Brain microvascular endothelial cell (primary cell): ENCODE measurements around the gene ABCG8.

Experiments used
- DNase-seq: peaks from one replicate; pipeline ENCODE4 v3.0.0-alpha.2; 2020
- H3K27ac ChIP-seq: fragments of 250-450 bp; sonication (Bioruptor Pico); 2 replicates; pipeline ENCODE4 v1.5.1; 2020; ENCODE audit warnings: mild to moderate bottlenecking, moderate library complexity
- H3K27me3 ChIP-seq: fragments of 250-450 bp; sonication (Bioruptor Pico); replicated peaks from 2 replicates; pipeline ENCODE4 v1.5.1; 2020; ENCODE audit warnings: mild to moderate bottlenecking
- H3K36me3 ChIP-seq: fragments of 250-450 bp; sonication (Bioruptor Pico); replicated peaks from 2 replicates; pipeline ENCODE4 v1.5.1; 2020; ENCODE audit warnings: mild to moderate bottlenecking
- H3K4me3 ChIP-seq: 2 replicates; pipeline ENCODE4 v1.5.1; 2011; ENCODE audit warnings: low read depth, mild to moderate bottlenecking, control low read depth, low read length, moderate library complexity
- CTCF ChIP-seq: IDR thresholded peaks from 2 replicates; pipeline ENCODE4 v1.5.1; 2011; ENCODE audit warnings: low read depth, mild to moderate bottlenecking, moderate library complexity, low read length, control low read depth, inconsistent platforms; ENCODE audit errors: missing control alignments
- in situ Hi-C: cut with HindIII; loops from 2 replicates; pipeline ENCODE4 v1.10.0; 2017; ENCODE audit warnings: low sequenced_read_pairs, low pct_ligation_motif_present

ABCG8 gene

GRCh38 chr2:43810452-43810851, 28.3 kb upstream of the ABCG8 start:
- Histone ChIP-seq H3K27me3 (no peaks in the 10 kb centered on the region), H3K36me3 (no peaks in the 10 kb centered on the region), H3K4me3 (no peak overlapping the region), H3K27ac (no peak overlapping the region)
- no peak for TF ChIP-seq CTCF
- DNase-seq: no peak
- in situ Hi-C loops: no loop called here

- no peak for DNase-seq
- Histone ChIP-seq H3K36me3 (no peaks in the 10 kb centered on the region), H3K27me3 (no peaks in the 10 kb centered on the region), H3K4me3 (no peak overlapping the region), H3K27ac (no peak overlapping the region)
- in situ Hi-C loops: no loop called here
- TF ChIP-seq CTCF: no peak
Observed at GRCh38 chr2:43810888-43811287, 27.9 kb upstream of the ABCG8 start.

GRCh38 chr2:43812006-43812405, 26.8 kb upstream of the ABCG8 start:
- no peaks in the 10 kb centered on the region for H3K27me3 ChIP-seq
- no peaks in the 10 kb centered on the region for H3K36me3 ChIP-seq
- no peak for TF ChIP-seq CTCF
- no peak for DNase-seq
- in situ Hi-C loops: no loop called here
- no peak overlapping the region for H3K27ac ChIP-seq
- H3K4me3 ChIP-seq: no peak overlapping the region

GRCh38 chr2:43812947-43813346, 25.8 kb upstream of the ABCG8 start:
- no peak for TF ChIP-seq CTCF
- Histone ChIP-seq H3K36me3 (no peaks in the 10 kb centered on the region), H3K27me3 (no peaks in the 10 kb centered on the region), H3K27ac (no peak overlapping the region), H3K4me3 (no peak overlapping the region)
- in situ Hi-C loops: no loop called here
- DNase-seq: no peak

- H3K4me3 ChIP-seq: no peak overlapping the region
- H3K27me3 ChIP-seq: no peaks in the 10 kb centered on the region
- in situ Hi-C loops: no loop called here
- no peak for TF ChIP-seq CTCF
- H3K36me3 ChIP-seq: no peaks in the 10 kb centered on the region
- DNase-seq: no peak
- no peak overlapping the region for H3K27ac ChIP-seq
Observed at GRCh38 chr2:43814711-43815110, 24.1 kb upstream of the ABCG8 start.

GRCh38 chr2:43818761-43819160, 20.0 kb upstream of the ABCG8 start:
- peak; percentile 71 for DNase-seq
- Histone ChIP-seq H3K4me3 (no peak overlapping the region), H3K27me3 (no peaks in the 10 kb centered on the region), H3K36me3 (no peaks in the 10 kb centered on the region), H3K27ac (no peak overlapping the region)
- in situ Hi-C loops: no loop called here
- TF ChIP-seq CTCF: no peak
